Body of pancreas (tissue), 4 donors: Measurements from ENCODE around the gene DIDO1. TPM values are rescaled to one million over a fixed set of nuclear protein-coding genes. Genes with fewer than 3 reads are reported as not detected.

Source experiments
- ATAC-seq: fragments of 150-250 bp; one replicate; pipeline ENCODE4 v1.9.1; 2016
- DNase-seq, 4 donors: peaks; one replicate each; pipeline ENCODE4 v3.0.0-alpha.2; 2019
- H3K27ac ChIP-seq, 4 donors: fragments of 200-600 bp; sonication (generic); 1 replicate in 3 of 4; 2 replicates in 1 of 4; pipeline versions ENCODE4 v1.5.1 to v1.6.1; 2016 to 2019; ENCODE audit warnings: mild to moderate bottlenecking in 1 of 4, mixed read lengths in 1 of 4, moderate library complexity in 1 of 4
- H3K27me3 ChIP-seq, 2 donors: fragments of 200-600 bp; sonication (generic); one replicate each; pipeline ENCODE4 v1.6.0; 2016; ENCODE audit warnings: mild to moderate bottlenecking in 1 of 2
- H3K36me3 ChIP-seq, 2 donors: fragments of 200-600 bp; sonication (generic); replicated peaks in 1 of 2; 2 replicates each; pipeline ENCODE4 v1.5.1; 2016; ENCODE audit warnings: low read depth in 2 of 2; ENCODE audit not compliant: insufficient read depth in 1 of 2
- H3K4me1 ChIP-seq: fragments of 200-600 bp; sonication (generic); one replicate; pipeline ENCODE4 v1.6.0; 2016
- H3K4me3 ChIP-seq, 2 donors: fragments of 200-600 bp; sonication (generic); 1 replicate in 1 of 2; 2 replicates in 1 of 2; pipeline ENCODE4 v1.5.1; 2016 to 2019
- H3K9me3 ChIP-seq, 3 donors: fragments of 200-600 bp; sonication (generic); 1 replicate in 2 of 3; 2 replicates in 1 of 3; pipeline ENCODE4 v1.5.1; 2016
- CTCF ChIP-seq, 7 experiments: fragments of 450-650 bp in 4 of 7; fragments of 200-600 bp in 3 of 7; sonication (generic) in 3 of 7; IDR thresholded peaks; one replicate each; pipeline ENCODE4 v1.5.1; 2016 to 2019; ENCODE audit warnings: antibody characterized with exemption in 7 of 7
- POLR2A ChIP-seq, 3 donors: fragments of 450-650 bp; IDR thresholded peaks; one replicate each; pipeline ENCODE4 v1.6.1; 2016; ENCODE audit warnings: antibody characterized with exemption in 3 of 3, mild to moderate bottlenecking in 2 of 3
- WGBS, 2 donors: methylation state at CpG; one replicate each; pipeline ENCODE4 v1.1.5; 2017; 5-methylcytosine and 5-hydroxymethylcytosine counted together
- intact Hi-C: fragments of 100-400 bp; cut with DNase I; formaldehyde crosslinking; loops from one replicate; pipeline ENCODE4 v1.15.1; 2023
- total RNA-seq, 2 donors: library from RNA; depleted of rRNA; stranded (reverse); fragments of >200 nt; gene quantifications; one replicate each; pipeline ENCODE4 v1.1.0, GENCODE V29; 2016

DIDO1 gene
- total RNA-seq, 2 donors from 2014 or later = 38.4 to 51.7 TPM

DNA sequence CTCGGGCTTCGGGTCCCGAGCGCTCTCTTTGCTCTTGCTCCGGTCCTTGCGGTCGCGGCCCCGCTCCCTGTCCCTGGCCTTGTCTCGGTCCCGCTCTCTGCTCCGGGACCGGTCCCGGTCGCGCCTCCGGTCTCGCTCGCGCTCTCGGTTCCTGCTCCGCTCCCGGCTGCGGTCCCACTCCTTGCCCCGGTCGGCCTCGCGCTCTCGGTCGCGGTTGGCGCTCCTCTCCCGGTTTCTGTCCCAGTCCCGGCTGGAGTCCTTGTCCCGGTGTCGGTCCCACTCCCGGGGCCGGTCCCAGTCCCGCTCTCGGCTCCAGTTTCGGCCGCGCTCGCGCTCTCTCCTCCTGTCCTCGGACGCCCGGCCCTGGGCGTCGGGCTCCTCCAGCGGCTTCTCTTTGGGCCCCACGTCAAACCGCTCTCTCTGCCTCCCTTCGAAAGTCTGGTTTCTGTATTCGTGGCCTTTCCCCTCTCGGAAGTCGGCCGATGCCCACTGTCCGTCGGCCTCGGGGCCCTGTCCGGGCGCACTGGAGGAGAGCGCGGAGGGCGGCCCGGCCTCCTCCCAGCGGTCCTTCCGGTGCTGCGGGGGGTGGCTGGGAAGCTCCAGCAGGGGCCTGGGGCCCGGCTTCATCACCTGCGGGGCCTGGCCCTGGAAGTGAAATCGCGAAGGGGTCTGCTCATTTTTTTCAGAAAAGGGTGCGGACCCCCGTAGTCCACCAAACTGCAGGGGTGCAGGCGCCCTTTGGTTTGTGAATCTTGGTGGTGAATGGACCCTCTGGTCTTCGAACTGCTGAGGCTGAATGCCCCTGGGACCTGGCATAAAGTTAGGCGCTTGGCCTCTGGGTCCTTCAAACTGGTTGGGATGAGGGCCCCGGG is 46.8 kb downstream of the DIDO1 start:
- intact Hi-C loops = no loop called here

GRCh38 chr20:62878244-62879038 is 47.9 kb downstream of the DIDO1 start:
- TF ChIP-seq CTCF (IDR thresholded peaks at IDR 0.05) = no peak
- TF ChIP-seq POLR2A (IDR thresholded peaks at IDR 0.05) = no peak
- Histone ChIP-seq H3K4me1 (peaks cover 11% of the 10 kb centered on the region), H3K36me3 (peaks cover 5 to 8% of the 10 kb centered on the region in 2 donors), H3K9me3 (no peaks in the 10 kb centered on the region), H3K27ac (no peak overlapping the region), H3K4me3 (no peak overlapping the region), H3K27me3 (no peaks in the 10 kb centered on the region)
- DNase-seq = no peak
- 79 to 80% methylated on average over 20 of the region's 20 CpGs for WGBS, 2 donors
- no peak for ATAC-seq
- intact Hi-C loops = no loop called here

More for the DNA sequence above, 46.8 kb downstream of the DIDO1 start:
- H3K4me3 ChIP-seq = no peak overlapping the region
- no peak for ATAC-seq
- H3K4me1 ChIP-seq = peaks cover 11% of the 10 kb centered on the region
- no peaks in the 10 kb centered on the region for H3K9me3 ChIP-seq
- no peak overlapping the region for H3K27ac ChIP-seq
- no peak for TF ChIP-seq POLR2A (IDR thresholded peaks at IDR 0.05)
- TF ChIP-seq CTCF (IDR thresholded peaks at IDR 0.05) = no peak
- no peak for DNase-seq
- H3K27me3 ChIP-seq = no peaks in the 10 kb centered on the region
- H3K36me3 ChIP-seq = peaks cover 5 to 8% of the 10 kb centered on the region in 2 donors
- 88% methylated on average over 58 to 60 of the region's 80 CpGs for WGBS, 2 donors

DNA sequence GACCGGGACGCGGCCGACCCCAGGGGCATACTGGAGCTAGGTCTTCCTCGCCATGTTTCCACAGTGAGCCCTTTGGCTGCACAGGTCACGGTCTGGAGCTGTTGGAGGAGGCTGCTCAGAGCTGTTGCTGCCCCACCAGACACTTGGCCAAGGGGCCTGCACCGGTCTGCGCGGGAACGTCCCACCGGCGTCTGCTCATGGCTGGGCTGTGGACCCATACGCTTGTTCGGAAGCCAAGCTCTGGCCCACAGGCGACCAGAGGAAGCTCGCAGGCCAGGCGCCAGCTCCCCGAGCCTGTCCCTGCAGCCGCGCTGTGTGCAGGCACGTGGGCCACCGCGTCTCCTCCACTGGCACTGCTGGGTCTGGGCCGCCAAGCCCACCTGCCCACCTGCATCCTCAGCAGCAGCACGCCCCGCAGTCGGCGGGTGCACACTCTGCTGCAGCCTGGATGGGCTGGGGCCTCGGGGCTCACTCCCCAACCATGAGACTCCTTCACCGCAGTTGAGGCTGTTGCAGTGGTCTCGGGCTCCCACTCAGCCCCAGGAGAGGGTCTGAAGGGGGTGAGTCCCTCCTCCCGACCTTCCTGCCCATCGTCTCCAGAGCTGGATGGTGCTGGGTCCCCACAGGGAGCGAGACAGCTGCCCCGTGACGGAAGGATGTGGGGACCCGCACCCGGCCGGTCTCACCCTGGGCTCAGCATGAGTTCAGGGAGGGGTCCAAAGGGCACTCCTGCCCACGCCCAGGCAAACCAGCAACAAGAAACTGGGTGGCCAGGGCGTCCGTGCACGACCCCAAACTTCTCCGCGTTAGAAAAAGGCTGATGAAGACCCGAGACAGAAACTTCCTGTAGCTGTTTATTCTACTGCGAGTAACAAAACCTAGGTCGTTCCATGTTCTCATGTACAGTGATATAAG is 49.1 kb downstream of the DIDO1 start:
- Histone ChIP-seq H3K36me3 (peaks cover 5 to 8% of the 10 kb centered on the region in 2 donors), H3K27me3 (no peaks in the 10 kb centered on the region), H3K9me3 (no peaks in the 10 kb centered on the region), H3K27ac (no peak overlapping the region), H3K4me3 (no peak overlapping the region), H3K4me1 (peaks cover 11% of the 10 kb centered on the region)
- intact Hi-C loops = no loop called here
- peak; percentile 42 to 64 (median 58) for DNase-seq
- WGBS, 2 donors = 69 to 76% methylated on average over 17 to 40 of the region's 48 CpGs
- ATAC-seq = peak; percentile 57
- TF ChIP-seq POLR2A (IDR thresholded peaks at IDR 0.05) (no peak), CTCF (IDR thresholded peaks at IDR 0.05) (no peak)

DNA sequence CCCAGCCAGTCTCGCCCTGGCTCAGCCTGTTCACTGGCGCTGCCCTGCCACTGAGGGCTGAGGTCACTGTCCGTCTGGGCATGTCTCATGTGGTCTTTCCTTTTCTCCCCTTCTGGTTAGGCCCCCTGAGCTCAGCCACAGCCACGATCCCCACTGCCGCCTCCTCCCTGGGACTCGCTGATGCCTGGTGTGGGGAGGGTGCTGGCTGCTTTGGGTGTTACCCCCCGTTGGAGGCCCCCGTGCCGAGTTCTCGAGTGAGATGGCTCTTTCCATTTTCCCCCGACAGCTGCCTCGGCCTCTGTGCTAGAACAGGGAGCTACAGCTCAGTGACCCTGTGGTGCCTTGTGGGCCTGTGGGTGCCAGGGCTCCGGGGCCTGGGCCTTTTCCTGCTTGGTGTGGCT is 49.8 kb downstream of the DIDO1 start:
- no peak for TF ChIP-seq POLR2A (IDR thresholded peaks at IDR 0.05)
- no peak for TF ChIP-seq CTCF (IDR thresholded peaks at IDR 0.05)
- Histone ChIP-seq H3K4me1 (peaks cover 11% of the 10 kb centered on the region), H3K27me3 (no peaks in the 10 kb centered on the region), H3K9me3 (no peaks in the 10 kb centered on the region), H3K27ac (no peak overlapping the region), H3K4me3 (no peak overlapping the region), H3K36me3 (peaks cover 2 to 3% of the 10 kb centered on the region in 2 donors)
- intact Hi-C loops = no loop called here
- ATAC-seq (no peak), DNase-seq (no peak)
- WGBS, 2 donors = 69 to 76% methylated on average over 12 of the region's 13 CpGs
